Skeletal muscle tissue (tissue), 4 donors: ENCODE results near the gene PTPRT. TPM values are rescaled to one million over a fixed set of nuclear protein-coding genes. Genes with fewer than 3 reads are reported as not detected.

Experiments used
- H3K27ac ChIP-seq: one replicate; pipeline ENCODE4 v1.7.0; 2013; ENCODE audit warnings: mild to moderate bottlenecking, low read depth, low read length, inconsistent platforms
- H3K27me3 ChIP-seq, 3 donors: one replicate each; pipeline ENCODE4 v1.7.0; 2013; ENCODE audit warnings: low read length in 3 of 3; ENCODE audit not compliant: control insufficient read depth in 3 of 3, insufficient read depth in 3 of 3
- H3K36me3 ChIP-seq, 3 donors: one replicate each; pipeline ENCODE4 v1.7.0; 2013; ENCODE audit warnings: low read length in 3 of 3; ENCODE audit not compliant: control insufficient read depth in 3 of 3, insufficient read depth in 3 of 3
- H3K4me1 ChIP-seq, 3 donors: one replicate each; pipeline ENCODE4 v1.7.0; 2013; ENCODE audit warnings: low read length in 3 of 3, mild to moderate bottlenecking in 3 of 3; ENCODE audit not compliant: control insufficient read depth in 3 of 3, insufficient read depth in 3 of 3
- H3K4me3 ChIP-seq, 3 donors: one replicate each; pipeline ENCODE4 v1.7.0; 2013; ENCODE audit warnings: low read length in 3 of 3
- H3K9ac ChIP-seq, 3 donors: one replicate each; pipeline ENCODE4 v1.7.0; 2013; ENCODE audit warnings: low read length in 3 of 3, mild to moderate bottlenecking in 3 of 3, moderate library complexity in 2 of 3, low read depth in 1 of 3
- H3K9me3 ChIP-seq, 3 donors: one replicate each; pipeline ENCODE4 v1.7.0; 2013; ENCODE audit warnings: low read length in 3 of 3; ENCODE audit not compliant: control insufficient read depth in 3 of 3
- total RNA-seq: library from RNA; depleted of rRNA; stranded (reverse); fragments of >200 nt; gene quantifications from one replicate; pipeline ENCODE4 v1.2.3, GENCODE V29; 2014
- donor health status: Osteomylitis.

PTPRT gene
- total RNA-seq, 1 donor from 2014 or later, result 1.0 TPM

GRCh38 chr20:42703744-42704143 lies 486.0 kb downstream of the PTPRT start:
- Histone ChIP-seq H3K27ac (no peak overlapping the region), H3K9me3 (no peaks in the 10 kb centered on the region), H3K9ac (no peak overlapping the region), H3K27me3 (peaks cover 0 to 2% (median 0%) of the 10 kb centered on the region in 3 donors), H3K36me3 (no peaks in the 10 kb centered on the region), H3K4me3 (no peak overlapping the region), H3K4me1 (no peaks in the 10 kb centered on the region)

DNA sequence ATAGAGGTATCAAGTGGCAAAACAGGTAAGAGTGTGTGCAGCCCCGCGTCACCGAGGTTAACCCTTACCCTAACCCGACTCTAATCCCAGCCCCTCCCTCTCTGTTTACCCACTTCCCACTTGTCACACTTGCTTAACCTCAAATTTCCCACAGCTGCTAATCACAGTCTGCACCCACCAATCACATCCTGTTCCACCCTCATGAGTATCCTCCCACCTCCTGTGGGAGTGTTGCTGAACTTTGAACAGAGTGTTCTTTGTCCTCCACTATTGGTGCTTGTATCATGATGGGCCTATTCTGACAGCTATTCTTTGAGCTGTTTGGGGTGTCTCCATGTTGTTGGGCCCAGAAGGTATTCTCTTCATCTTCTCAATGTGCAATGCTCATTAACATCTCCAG lies 487.8 kb downstream of the PTPRT start:
- Histone ChIP-seq H3K4me1 (no peaks in the 10 kb centered on the region), H3K27ac (no peak overlapping the region), H3K4me3 (no peak overlapping the region), H3K9me3 (no peaks in the 10 kb centered on the region), H3K36me3 (no peaks in the 10 kb centered on the region), H3K27me3 (peaks cover 0 to 2% (median 0%) of the 10 kb centered on the region in 3 donors), H3K9ac (no peak overlapping the region)

- no peaks in the 10 kb centered on the region for H3K9me3 ChIP-seq
- H3K27ac ChIP-seq, result no peak overlapping the region
- H3K9ac ChIP-seq, result no peak overlapping the region
- no peaks in the 10 kb centered on the region for H3K4me1 ChIP-seq
- H3K36me3 ChIP-seq, result no peaks in the 10 kb centered on the region
- peaks cover 0 to 2% (median 0%) of the 10 kb centered on the region in 3 donors for H3K27me3 ChIP-seq
- no peak overlapping the region for H3K4me3 ChIP-seq
Measured at GRCh38 chr20:42700372-42700771, 489.3 kb downstream of the PTPRT start.

GRCh38 chr20:42697962-42698361 lies 491.7 kb downstream of the PTPRT start:
- Histone ChIP-seq H3K27me3 (peaks cover 0 to 2% (median 0%) of the 10 kb centered on the region in 3 donors), H3K36me3 (no peaks in the 10 kb centered on the region), H3K9me3 (no peaks in the 10 kb centered on the region), H3K4me1 (no peaks in the 10 kb centered on the region), H3K4me3 (no peak overlapping the region), H3K9ac (no peak overlapping the region), H3K27ac (no peak overlapping the region)

- H3K9ac ChIP-seq, result no peak overlapping the region
- peaks cover 0 to 2% (median 0%) of the 10 kb centered on the region in 3 donors for H3K9me3 ChIP-seq
- H3K4me1 ChIP-seq, result no peaks in the 10 kb centered on the region
- no peaks in the 10 kb centered on the region for H3K27me3 ChIP-seq
- no peaks in the 10 kb centered on the region for H3K36me3 ChIP-seq
- H3K27ac ChIP-seq, result no peak overlapping the region
- H3K4me3 ChIP-seq, result no peak overlapping the region
Measured at GRCh38 chr20:42690842-42691437, 498.8 kb downstream of the PTPRT start.

- H3K9ac ChIP-seq, result no peak overlapping the region
- no peak overlapping the region for H3K27ac ChIP-seq
- H3K4me1 ChIP-seq, result no peaks in the 10 kb centered on the region
- no peaks in the 10 kb centered on the region for H3K27me3 ChIP-seq
- H3K36me3 ChIP-seq, result no peaks in the 10 kb centered on the region
- H3K4me3 ChIP-seq, result no peak overlapping the region
- H3K9me3 ChIP-seq, result peaks cover 0 to 2% (median 0%) of the 10 kb centered on the region in 3 donors
Measured at GRCh38 chr20:42688576-42688975, 501.1 kb downstream of the PTPRT start.

DNA sequence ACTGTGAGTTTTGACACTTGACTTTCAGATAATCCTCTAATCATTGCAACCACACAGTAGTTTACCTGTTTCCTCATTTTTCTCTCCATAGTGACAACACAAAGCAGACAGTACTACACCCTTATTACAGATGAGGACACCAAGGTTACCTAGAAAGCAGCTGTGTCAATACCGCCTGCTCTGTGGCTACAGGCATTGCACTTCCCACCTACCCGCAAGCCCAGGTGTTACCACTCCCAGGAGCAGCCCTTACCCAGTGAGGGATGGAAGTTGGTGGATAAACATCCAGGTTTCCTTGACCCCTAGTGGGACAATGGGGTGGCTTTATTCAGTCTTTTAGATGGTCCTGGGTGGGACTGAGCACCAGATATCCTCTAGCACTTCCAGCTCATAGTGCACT lies 503.6 kb downstream of the PTPRT start:
- no peaks in the 10 kb centered on the region for H3K4me1 ChIP-seq
- no peaks in the 10 kb centered on the region for H3K36me3 ChIP-seq
- H3K9me3 ChIP-seq, result no peaks in the 10 kb centered on the region
- no peaks in the 10 kb centered on the region for H3K27me3 ChIP-seq
- H3K27ac ChIP-seq, result no peak overlapping the region
- H3K9ac ChIP-seq, result no peak overlapping the region
- no peak overlapping the region for H3K4me3 ChIP-seq

- no peaks in the 10 kb centered on the region for H3K36me3 ChIP-seq
- H3K9me3 ChIP-seq, result no peaks in the 10 kb centered on the region
- no peak overlapping the region for H3K27ac ChIP-seq
- no peaks in the 10 kb centered on the region for H3K27me3 ChIP-seq
- H3K4me3 ChIP-seq, result no peak overlapping the region
- H3K9ac ChIP-seq, result no peak overlapping the region
- H3K4me1 ChIP-seq, result no peaks in the 10 kb centered on the region
Measured at GRCh38 chr20:42678895-42679294, 510.8 kb downstream of the PTPRT start.

DNA sequence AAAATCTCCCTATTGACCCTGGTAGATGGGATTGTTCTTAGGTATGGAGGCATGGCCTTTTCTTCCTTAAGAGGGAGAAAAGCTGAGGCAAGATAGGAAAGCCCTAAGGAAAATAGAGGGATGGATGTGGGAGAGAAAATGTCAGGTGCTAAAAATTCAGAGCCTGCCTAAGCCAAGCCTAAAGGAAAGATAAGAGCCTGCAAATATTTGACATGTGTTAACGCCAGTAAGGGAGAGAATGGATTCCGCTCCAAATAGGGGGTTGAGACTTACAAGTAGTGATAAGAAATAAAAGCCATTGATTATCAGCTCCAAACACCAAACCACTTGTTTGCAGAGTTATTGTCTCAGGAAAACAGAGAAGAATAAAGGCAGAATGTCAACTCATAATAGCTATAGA lies 533.6 kb downstream of the PTPRT start:
- Histone ChIP-seq H3K36me3 (no peaks in the 10 kb centered on the region), H3K9me3 (no peaks in the 10 kb centered on the region), H3K4me1 (no peaks in the 10 kb centered on the region), H3K27ac (no peak overlapping the region), H3K4me3 (no peak overlapping the region), H3K27me3 (peaks cover 0 to 2% (median 0%) of the 10 kb centered on the region in 3 donors), H3K9ac (no peak overlapping the region)

DNA sequence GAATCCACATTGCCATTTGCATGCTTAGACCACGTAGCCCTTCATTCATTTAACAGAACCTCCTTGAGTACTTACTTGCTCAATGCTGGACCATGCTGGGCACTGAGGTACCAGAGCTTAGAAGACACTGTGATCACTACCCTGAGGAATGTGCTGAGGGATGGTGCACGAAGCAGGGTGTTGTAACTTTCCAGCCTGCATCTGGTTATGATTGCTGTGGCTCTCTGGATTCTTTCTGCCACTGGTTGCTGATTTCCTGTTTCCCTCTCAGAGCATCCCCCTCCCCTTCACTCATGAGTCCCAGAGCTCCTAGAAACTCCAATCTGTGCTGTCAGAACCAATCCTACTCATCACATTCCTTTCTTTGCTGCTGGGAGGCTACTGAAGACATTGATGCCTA lies 537.4 kb downstream of the PTPRT start:
- Histone ChIP-seq H3K36me3 (no peaks in the 10 kb centered on the region), H3K27me3 (no peaks in the 10 kb centered on the region), H3K27ac (no peak overlapping the region), H3K9ac (no peak overlapping the region), H3K9me3 (no peaks in the 10 kb centered on the region), H3K4me3 (no peak overlapping the region), H3K4me1 (no peaks in the 10 kb centered on the region)
